ENCODE measurements around the gene IL3RA. TPM values are rescaled to one million over a fixed set of nuclear protein-coding genes. Genes with fewer than 3 reads are reported as not detected.
A peak's percentile ranks its signal among the peaks of the same experiment; 100 is the strongest.

Gene IL3RA
- total RNA-seq, 1 donor from 2014 or later = not detected

- H3K9me3 Mint-ChIP-seq = no peaks in the 10 kb centered on the region
- no peak for TF ChIP-seq CTCF (conservative IDR thresholded peaks at IDR 0.05)
- H3K36me3 Mint-ChIP-seq (ENCODE audit: low read depth) = peaks cover 31% of the 10 kb centered on the region
- DNase-seq (ENCODE audit: low read depth, low spot score) = no peak
- H3K4me3 Mint-ChIP-seq = peak overlapping the region; percentile 54
- peaks cover 10% of the 10 kb centered on the region for H3K4me1 Mint-ChIP-seq
- no peak overlapping the region for H3K27ac Mint-ChIP-seq (ENCODE audit: unreplicated experiment)
- peaks cover 13% of the 10 kb centered on the region for H3K27me3 Mint-ChIP-seq (ENCODE audit: low read depth)
Measured at GRCh38 chrX:1384658-1385252, 48.2 kb downstream of the IL3RA start.

GRCh38 chrX:1385253-1386223, 49.0 kb downstream of the IL3RA start:
- no peaks in the 10 kb centered on the region for H3K9me3 Mint-ChIP-seq
- peak overlapping the region; percentile 54 for H3K4me3 Mint-ChIP-seq
- H3K4me1 Mint-ChIP-seq = peaks cover 10% of the 10 kb centered on the region
- peaks cover 31% of the 10 kb centered on the region for H3K36me3 Mint-ChIP-seq (ENCODE audit: low read depth)
- TF ChIP-seq CTCF (conservative IDR thresholded peaks at IDR 0.05) = no peak
- H3K27me3 Mint-ChIP-seq (ENCODE audit: low read depth) = peaks cover 9% of the 10 kb centered on the region
- no peak for DNase-seq (ENCODE audit: low read depth, low spot score)
- H3K27ac Mint-ChIP-seq (ENCODE audit: unreplicated experiment) = no peak overlapping the region

- Mint-ChIP-seq H3K36me3 (ENCODE audit: low read depth) (peaks cover 34% of the 10 kb centered on the region), H3K27ac (ENCODE audit: unreplicated experiment) (peak overlapping the region; percentile 19), H3K9me3 (no peaks in the 10 kb centered on the region), H3K27me3 (ENCODE audit: low read depth) (peaks cover 5% of the 10 kb centered on the region), H3K4me1 (peaks cover 14% of the 10 kb centered on the region), H3K4me3 (peak overlapping the region; percentile 74)
- DNase-seq (ENCODE audit: low read depth, low spot score) = no peak
- TF ChIP-seq CTCF (conservative IDR thresholded peaks at IDR 0.05) = no peak
Measured at GRCh38 chrX:1386338-1387127, 49.9 kb downstream of the IL3RA start.

GRCh38 chrX:1387141-1387776, 50.7 kb downstream of the IL3RA start:
- peak overlapping the region; percentile 86 for H3K4me3 Mint-ChIP-seq
- no peak for DNase-seq (ENCODE audit: low read depth, low spot score)
- peaks cover 34% of the 10 kb centered on the region for H3K36me3 Mint-ChIP-seq (ENCODE audit: low read depth)
- peaks cover 5% of the 10 kb centered on the region for H3K27me3 Mint-ChIP-seq (ENCODE audit: low read depth)
- peaks cover 14% of the 10 kb centered on the region for H3K4me1 Mint-ChIP-seq
- no peak overlapping the region for H3K27ac Mint-ChIP-seq (ENCODE audit: unreplicated experiment)
- no peak for TF ChIP-seq CTCF (conservative IDR thresholded peaks at IDR 0.05)
- no peaks in the 10 kb centered on the region for H3K9me3 Mint-ChIP-seq

GRCh38 chrX:1388651-1389050, 52.1 kb downstream of the IL3RA start:
- H3K36me3 Mint-ChIP-seq (ENCODE audit: low read depth) = peaks cover 34% of the 10 kb centered on the region
- H3K9me3 Mint-ChIP-seq = no peaks in the 10 kb centered on the region
- no peak for TF ChIP-seq CTCF (conservative IDR thresholded peaks at IDR 0.05)
- DNase-seq (ENCODE audit: low read depth, low spot score) = no peak
- H3K27ac Mint-ChIP-seq (ENCODE audit: unreplicated experiment) = no peak overlapping the region
- peak overlapping the region; percentile 86 for H3K4me3 Mint-ChIP-seq
- H3K27me3 Mint-ChIP-seq (ENCODE audit: low read depth) = peaks cover 3% of the 10 kb centered on the region
- H3K4me1 Mint-ChIP-seq = peaks cover 17% of the 10 kb centered on the region

Measured in neural crest cell (in vitro differentiated cells).